Limb (tissue), 2 donors: ENCODE results near the gene CELF2.

ENCODE experiments used
- DNase-seq, 2 donors: peaks; one replicate each; pipeline ENCODE4 v3.0.0-alpha.2; 2016; ENCODE audit errors: extremely low spot score in 2 of 2

CELF2 gene

GRCh38 chr10:11131112-11131639 lies 113.5 kb downstream of the CELF2 start:
- DNase-seq: no peak

GRCh38 chr10:11134411-11134810 lies 116.7 kb downstream of the CELF2 start:
- no peak for DNase-seq

GRCh38 chr10:11135709-11136108 lies 118.0 kb downstream of the CELF2 start:
- DNase-seq: no peak

GRCh38 chr10:11138314-11139033 lies 120.8 kb downstream of the CELF2 start:
- no peak for DNase-seq

GRCh38 chr10:11140963-11141362 lies 123.3 kb downstream of the CELF2 start:
- DNase-seq: no peak

- DNase-seq: no peak
Observed at GRCh38 chr10:11141571-11142091, 124.0 kb downstream of the CELF2 start.

GRCh38 chr10:11142777-11143176 lies 125.1 kb downstream of the CELF2 start:
- no peak for DNase-seq

GRCh38 chr10:11143242-11143641 lies 125.6 kb downstream of the CELF2 start:
- no peak for DNase-seq

GRCh38 chr10:11144626-11145494 lies 127.2 kb downstream of the CELF2 start:
- no peak for DNase-seq

GRCh38 chr10:11145495-11145855 lies 127.8 kb downstream of the CELF2 start:
- DNase-seq: no peak

- no peak for DNase-seq
Observed at GRCh38 chr10:11146402-11147171, 128.9 kb downstream of the CELF2 start.

- no peak for DNase-seq
Observed at GRCh38 chr10:11147722-11148121, 130.1 kb downstream of the CELF2 start.

- DNase-seq: no peak
Observed at GRCh38 chr10:11148142-11149028, 130.7 kb downstream of the CELF2 start.

GRCh38 chr10:11149807-11150141 lies 132.1 kb downstream of the CELF2 start:
- DNase-seq: no peak

- no peak for DNase-seq
Observed at GRCh38 chr10:11150231-11150731, 132.6 kb downstream of the CELF2 start.

- peak in 1 of 2 donors; percentile 42 for DNase-seq
Observed at GRCh38 chr10:11150879-11151415, 133.3 kb downstream of the CELF2 start.

- DNase-seq: no peak
Observed at GRCh38 chr10:11152801-11153200, 135.1 kb downstream of the CELF2 start.

- DNase-seq: no peak
Observed at GRCh38 chr10:11153245-11153644, 135.6 kb downstream of the CELF2 start.

- no peak for DNase-seq
Observed at GRCh38 chr10:11153766-11154165, 136.1 kb downstream of the CELF2 start.

GRCh38 chr10:11154333-11154732 lies 136.7 kb downstream of the CELF2 start:
- no peak for DNase-seq
